Measurements from ENCODE around the gene ODAD3. TPM values are rescaled to one million over a fixed set of nuclear protein-coding genes. Genes with fewer than 3 reads are reported as not detected.

Gene ODAD3
- total and polyA plus RNA-seq, 2 of the 13 experiments (the other 11 are each of a cell fraction or from before 2014, with no cell fraction given): 0.04 to 0.08 TPM

GRCh38 chr19:11378319-11379189, 56.4 kb downstream of the ODAD3 start (continued):
- no peak for TF ChIP-seq SATB2 (CRISPR knock-in tag; IDR thresholded peaks at IDR 0.05)
- peak; percentile 34; the same call in 1 of the 2 replicates for TF ChIP-seq GABPB1 (CRISPR knock-in tag; IDR thresholded peaks at IDR 0.05)
- TF ChIP-seq ZNF44 (CRISPR knock-in tag; IDR thresholded peaks at IDR 0.05): no peak
- no peak for TF ChIP-seq ZSCAN9 (CRISPR knock-in tag; IDR thresholded peaks at IDR 0.05; ENCODE audit: borderline replicate concordance)
- TF ChIP-seq CHD4 (IDR thresholded peaks at IDR 0.05; ENCODE audit: borderline replicate concordance, low read length): no peak
- no peak for TF ChIP-seq ZNF652 (CRISPR knock-in tag; IDR thresholded peaks at IDR 0.05; ENCODE audit: borderline replicate concordance, low read depth)
- TF ChIP-seq FOXP1 (IDR thresholded peaks at IDR 0.05): no peak
- TF ChIP-seq FOXP1 (CRISPR knock-in tag; IDR thresholded peaks at IDR 0.05): no peak
- TF ChIP-seq ZNF296 (CRISPR knock-in tag; conservative IDR thresholded peaks at IDR 0.05): no peak
- TF ChIP-seq, protein P1, sequence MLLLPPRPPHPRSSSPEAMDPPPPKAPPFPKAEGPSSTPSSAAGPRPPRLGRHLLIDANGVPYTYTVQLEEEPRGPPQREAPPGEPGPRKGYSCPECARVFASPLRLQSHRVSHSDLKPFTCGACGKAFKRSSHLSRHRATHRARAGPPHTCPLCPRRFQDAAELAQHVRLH (CRISPR knock-in tag; IDR thresholded peaks at IDR 0.05; ENCODE audit: borderline replicate concordance, low read depth): no peak
- TF ChIP-seq PCBP2 (optimal IDR thresholded peaks at IDR 0.05; ENCODE audit: low read depth, low read length, poor library complexity, severe bottlenecking): no peak
- no peak for TF ChIP-seq PTBP1 (IDR thresholded peaks at IDR 0.05; ENCODE audit: low read depth, low read length, poor library complexity, severe bottlenecking)
- no peak for TF ChIP-seq ZSCAN30 (CRISPR knock-in tag; IDR thresholded peaks at IDR 0.05)
- TF ChIP-seq, protein P2, sequence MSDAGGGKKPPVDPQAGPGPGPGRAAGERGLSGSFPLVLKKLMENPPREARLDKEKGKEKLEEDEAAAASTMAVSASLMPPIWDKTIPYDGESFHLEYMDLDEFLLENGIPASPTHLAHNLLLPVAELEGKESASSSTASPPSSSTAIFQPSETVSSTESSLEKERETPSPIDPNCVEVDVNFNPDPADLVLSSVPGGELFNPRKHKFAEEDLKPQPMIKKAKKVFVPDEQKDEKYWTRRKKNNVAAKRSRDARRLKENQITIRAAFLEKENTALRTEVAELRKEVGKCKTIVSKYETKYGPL (CRISPR knock-in tag; IDR thresholded peaks at IDR 0.05): no peak
- TF ChIP-seq ZC3H4 (CRISPR knock-in tag; IDR thresholded peaks at IDR 0.05; ENCODE audit: borderline replicate concordance): no peak
- no peak for TF ChIP-seq ZNF614 (CRISPR knock-in tag; IDR thresholded peaks at IDR 0.05; ENCODE audit: borderline replicate concordance)
- TF ChIP-seq ZNF747 (CRISPR knock-in tag; IDR thresholded peaks at IDR 0.05; ENCODE audit: borderline replicate concordance): no peak
- TF ChIP-seq, protein P3, sequence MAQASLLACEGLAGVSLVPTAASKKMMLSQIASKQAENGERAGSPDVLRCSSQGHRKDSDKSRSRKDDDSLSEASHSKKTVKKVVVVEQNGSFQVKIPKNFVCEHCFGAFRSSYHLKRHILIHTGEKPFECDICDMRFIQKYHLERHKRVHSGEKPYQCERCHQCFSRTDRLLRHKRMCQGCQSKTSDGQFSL (CRISPR knock-in tag; IDR thresholded peaks at IDR 0.05): no peak
- TF ChIP-seq JDP2 (CRISPR knock-in tag; IDR thresholded peaks at IDR 0.05; ENCODE audit: borderline replicate concordance): no peak
- TF ChIP-seq ZNF891 (CRISPR knock-in tag; IDR thresholded peaks at IDR 0.05): no peak
- no peak for TF ChIP-seq SUZ12 (IDR thresholded peaks at IDR 0.05; ENCODE audit: low read depth, low read length)
- no peak; the same call in 1 of the 2 replicates for TF ChIP-seq ZC3H13 (CRISPR knock-in tag; IDR thresholded peaks at IDR 0.05)
- TF ChIP-seq SAP130 (CRISPR knock-in tag; IDR thresholded peaks at IDR 0.05; ENCODE audit: low read depth): peak; percentile 24; the same call in 1 of the 2 replicates
- no peak for TF ChIP-seq KLF12 (CRISPR knock-in tag; IDR thresholded peaks at IDR 0.05; ENCODE audit: borderline replicate concordance)
- TF ChIP-seq CC2D1A (CRISPR knock-in tag; IDR thresholded peaks at IDR 0.05): no peak
- TF ChIP-seq NCOR1 (IDR thresholded peaks at IDR 0.05; ENCODE audit: borderline replicate concordance, low read length): no peak
- no peak for TF ChIP-seq ZNF777 (CRISPR knock-in tag; IDR thresholded peaks at IDR 0.05)
- TF ChIP-seq RFX1 (IDR thresholded peaks at IDR 0.05): no peak
